GM12878 (cell line): Measurements from ENCODE around the gene PTPRN2. TPM values are rescaled to one million over a fixed set of nuclear protein-coding genes. Genes with fewer than 3 reads are reported as not detected.

Source experiments
- ATAC-seq: fragments of 200-7000 bp; cut with Tn5 transposase; 3 replicates; pipeline ENCODE4 v1.9.1; 2020; ENCODE audit warnings: mild to moderate bottlenecking, moderate library complexity
- BruUV-seq: library from RNA; stranded (reverse); fragments of 400-500 nt; replicated peaks from 2 replicates; lab custom pipeline; 2021; lab: Mats Ljungman, UMichigan
- CTCF ChIA-PET: fragments of 300-600 bp; sonication (Branson Sonifier 250); formaldehyde crosslinking; extraction: SDS; loops from one replicate; lab custom pipeline; 2021; ENCODE audit warnings: inconsistent platforms; lab: Yijun Ruan, JAX
- POLR2A ChIA-PET: fragments of 350-600 bp; formaldehyde crosslinking; extraction: SDS; loops from one replicate; lab custom pipeline; 2021; ENCODE audit warnings: inconsistent platforms; lab: Charles Lee
- RAD21 ChIA-PET: fragments of 300-600 bp; sonication (Branson Sonifier 250); formaldehyde crosslinking; loops from one replicate; lab custom pipeline; 2023; ENCODE audit warnings: antibody characterized with exemption; ENCODE audit not compliant: unreplicated experiment; lab: Charles Lee
- SMC1A ChIA-PET: fragments of 300-600 bp; sonication (Branson Sonifier 250); formaldehyde crosslinking; loops from one replicate; lab custom pipeline; 2023; ENCODE audit not compliant: unreplicated experiment, uncharacterized antibody; lab: Charles Lee
- DNase-seq: peaks from one replicate; pipeline ENCODE4 v3.0.0-alpha.2; 2011; ENCODE audit warnings: low read depth, low spot score
- FAIRE-seq: peaks from 3 replicates; lab custom pipeline; 2011; peaks lifted over from hg19 to GRCh38; lab: Jason Lieb, UNC
- H2AFZ ChIP-seq: 2 replicates; pipeline ENCODE4 v1.6.0; 2011; ENCODE audit warnings: low read depth, low read length, control low read depth; ENCODE audit not compliant: control insufficient read depth
- H3K27ac ChIP-seq: 2 replicates; pipeline ENCODE4 v1.5.1; 2011; ENCODE audit warnings: control low read depth; ENCODE audit not compliant: control insufficient read depth, insufficient read depth
- H3K27me3 ChIP-seq, 2 experiments: replicated peaks in 1 of 2; 2 replicates each; pipeline versions ENCODE4 v1.6.0 to v1.6.1; 2011; ENCODE audit warnings: low read length in 1 of 2; ENCODE audit not compliant: control insufficient read depth in 2 of 2, insufficient read depth in 2 of 2
- H3K36me3 ChIP-seq, 2 experiments: 2 replicates each; pipeline ENCODE4 v1.5.1; 2011; ENCODE audit warnings: low read length in 1 of 2; ENCODE audit not compliant: control insufficient read depth in 2 of 2, insufficient read depth in 2 of 2
- H3K4me1 ChIP-seq: 2 replicates; pipeline ENCODE4 v1.6.1; 2011; ENCODE audit warnings: mild to moderate bottlenecking, low read length, moderate library complexity, mixed read lengths; ENCODE audit not compliant: control insufficient read depth, insufficient read depth
- H3K4me2 ChIP-seq: 2 replicates; pipeline ENCODE4 v1.6.0; 2011; ENCODE audit warnings: control low read depth; ENCODE audit not compliant: control insufficient read depth, insufficient read depth
- H3K4me3 ChIP-seq: fragments of 200-600 bp; sonication (generic); 2 replicates; pipeline ENCODE4 v1.5.1; 2016
- H3K79me2 ChIP-seq: 2 replicates; pipeline ENCODE4 v1.6.0; 2011; ENCODE audit warnings: low read length; ENCODE audit not compliant: control insufficient read depth, insufficient read depth
- H3K9ac ChIP-seq: 2 replicates; pipeline ENCODE4 v1.8.0; 2011; ENCODE audit warnings: low read length, control low read depth, mixed read lengths; ENCODE audit not compliant: control insufficient read depth, insufficient read depth
- H3K9me3 ChIP-seq: replicated peaks from 3 replicates; pipeline ENCODE4 v1.5.1; 2011; ENCODE audit warnings: mild to moderate bottlenecking, low read length; ENCODE audit not compliant: control insufficient read depth, insufficient read depth
- H4K20me1 ChIP-seq: 2 replicates; pipeline ENCODE4 v1.6.0; 2011; ENCODE audit not compliant: control insufficient read depth, insufficient read depth
- BCL11A ChIP-seq: IDR thresholded peaks from 2 replicates; pipeline ENCODE4 v1.6.1; 2011; ENCODE audit warnings: low read depth, low read length
- BCLAF1 ChIP-seq: fragments of 450-650 bp; IDR thresholded peaks from 2 replicates; pipeline ENCODE4 v1.6.1; 2017; ENCODE audit warnings: antibody characterized with exemption, mild to moderate bottlenecking, moderate library complexity
- CBX3 ChIP-seq: fragments of 200-600 bp; sonication (generic); IDR thresholded peaks from 2 replicates; pipeline ENCODE4 v1.6.1; 2016; ENCODE audit warnings: low read depth, borderline replicate concordance
- CTCF ChIP-seq, 3 experiments: IDR thresholded peaks in 2 of 3; conservative IDR thresholded peaks in 1 of 3; 2 replicates each; pipeline ENCODE4 v1.5.1; 2011; ENCODE audit warnings: low read depth in 3 of 3, low read length in 3 of 3, mild to moderate bottlenecking in 3 of 3, control low read depth in 2 of 3, moderate library complexity in 2 of 3, inconsistent platforms in 1 of 3, mixed read lengths in 1 of 3; ENCODE audit not compliant: control insufficient read depth in 2 of 3, insufficient read depth in 1 of 3; ENCODE audit errors: extremely low read depth in 1 of 3
- ESRRA ChIP-seq: IDR thresholded peaks from 2 replicates; pipeline ENCODE4 v1.6.1; 2012; ENCODE audit warnings: mild to moderate bottlenecking, low read length, improper control_type of control experiment
- HDAC2 ChIP-seq: fragments of 200-600 bp; sonication (generic); IDR thresholded peaks from 2 replicates; pipeline ENCODE4 v1.6.1; 2017
- HSF1 ChIP-seq: fragments of 150-350 bp; IDR thresholded peaks from 2 replicates; pipeline ENCODE4 v1.6.1; 2014; ENCODE audit warnings: mild to moderate bottlenecking, low read depth, low read length
- MEF2B ChIP-seq: fragments of 450-650 bp; IDR thresholded peaks from 2 replicates; pipeline ENCODE4 v1.6.1; 2018; ENCODE audit warnings: mild to moderate bottlenecking, moderate library complexity; ENCODE audit not compliant: partially characterized antibody, poor library complexity, severe bottlenecking
- SIX5 ChIP-seq: IDR thresholded peaks from 2 replicates; pipeline ENCODE4 v1.6.1; 2011; ENCODE audit warnings: mild to moderate bottlenecking, low read depth, low read length, moderate library complexity; ENCODE audit not compliant: severe bottlenecking
- SMC3 ChIP-seq: IDR thresholded peaks from 2 replicates; pipeline ENCODE4 v1.6.1; 2011; ENCODE audit warnings: low read length, improper control_type of control experiment, borderline replicate concordance
- USF1 ChIP-seq: IDR thresholded peaks from 2 replicates; pipeline ENCODE4 v1.6.1; 2011; ENCODE audit warnings: borderline replicate concordance, low read depth, mild to moderate bottlenecking, moderate library complexity, mixed read lengths, low read length; ENCODE audit not compliant: insufficient read depth; ENCODE audit errors: extremely low read length
- ZBTB33 ChIP-seq: fragments of 450-650 bp; IDR thresholded peaks from 2 replicates; pipeline ENCODE4 v1.6.1; 2017; ENCODE audit warnings: mild to moderate bottlenecking
- ZNF207 ChIP-seq: fragments of 450-650 bp; IDR thresholded peaks from 2 replicates; pipeline ENCODE4 v1.6.1; 2014; ENCODE audit warnings: antibody characterized with exemption, mild to moderate bottlenecking, borderline replicate concordance
- ZNF384 ChIP-seq: IDR thresholded peaks from 2 replicates; pipeline ENCODE4 v1.6.1; 2012; ENCODE audit warnings: low read depth, mild to moderate bottlenecking, low read length, improper control_type of control experiment, borderline replicate concordance
- WGBS: methylation state at CpG from one replicate; pipeline ENCODE4 v1.1.6; 2016; ENCODE audit warnings: low lambda C conversion rate; ENCODE audit not compliant: insufficient replicate concordance, insufficient coverage; ENCODE audit errors: missing lambda C conversion rate; 5-methylcytosine and 5-hydroxymethylcytosine counted together
- in situ Hi-C: fragments of 300-500 bp; cut with MboI; formaldehyde crosslinking; loops from 9 replicates; pipeline ENCODE4 v1.14.3; 2018; ENCODE audit warnings: mixed read lengths
- intact Hi-C: fragments of 100-400 bp; cut with micrococcal nuclease; formaldehyde crosslinking; loops from one replicate; pipeline ENCODE4 v1.14.2; 2022; ENCODE audit not compliant: unreplicated experiment
- polyA plus RNA-seq, 11 experiments: library from polyadenylated mRNA; depleted of rRNA in 4 of 11; unstranded in 6 of 11; stranded (reverse) in 5 of 11; fragments of >200 nt; fragmentation: Nextera tagmentation in 4 of 11; fragmentation: Illumina TruSeq in 1 of 11; extraction: Ambion mirVana in 4 of 11; extraction: Trizol in 1 of 11; gene quantifications; 1 replicate in 1 of 11; 2 replicates in 10 of 11; pipeline versions ENCODE4 v1.2.1 to v1.2.3, GENCODE V29; 2011 to 2016; ENCODE audit warnings: inconsistent platforms in 2 of 11, missing spikeins in 2 of 11, low read depth in 1 of 11
- total RNA-seq, 4 experiments: library from RNA; depleted of rRNA in 3 of 4; stranded (reverse); fragments of >200 nt in 3 of 4; fragmentation: Illumina TruSeq in 1 of 4; extraction: Trizol in 1 of 4; gene quantifications; 2 replicates each; pipeline versions ENCODE4 v1.2.1 to v1.2.3, GENCODE V29; 2013 to 2021

PTPRN2 gene
- total and polyA plus RNA-seq, 10 of the 15 experiments (the other 5 are each of a cell fraction or from before 2014, with no cell fraction given) = 5.4 TPM; not detected in 9

DNA sequence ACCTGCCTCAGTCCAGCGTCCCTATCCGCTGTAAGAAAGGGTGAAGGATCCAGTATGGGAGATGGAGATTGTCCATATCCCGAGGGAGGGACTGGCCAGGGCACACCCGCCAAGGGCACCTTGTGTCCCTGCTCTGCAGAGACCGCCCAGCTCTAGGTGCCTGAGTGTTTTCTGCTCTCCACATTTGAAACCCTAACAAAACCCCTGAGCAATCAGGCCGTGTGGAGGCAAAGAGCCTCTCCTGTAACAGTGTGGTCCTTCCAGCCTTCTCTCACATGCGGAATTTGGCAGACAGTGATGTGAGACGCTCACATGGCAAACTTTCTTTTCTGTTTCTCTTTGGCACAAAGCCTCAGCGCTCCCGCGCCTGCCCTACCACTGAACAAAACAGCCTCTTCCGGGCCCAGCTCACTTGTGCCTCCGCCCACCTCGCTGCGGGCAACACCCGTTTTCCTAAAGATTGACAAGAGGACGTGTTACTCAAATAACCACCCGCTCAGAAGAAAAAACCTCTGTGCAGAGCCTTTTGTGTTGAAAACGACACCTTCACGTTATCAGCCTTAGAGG, 736.0 kb downstream of the PTPRN2 start:
- no peak for ATAC-seq
- no peaks in the 10 kb centered on the region for H3K36me3 ChIP-seq
- H3K79me2 ChIP-seq = no peaks in the 10 kb centered on the region
- WGBS = 29% methylated on average over 20 of the region's 20 CpGs
- ChIA-PET SMC1A (no interaction called here), RAD21 (no interaction called here), CTCF (no interaction called here), POLR2A (no interaction called here)
- no peak for FAIRE-seq
- peaks cover 2% of the 10 kb centered on the region; the same call in 1 of the 3 replicates for H3K9me3 ChIP-seq
- intact Hi-C loops = no loop called here
- H3K4me1 ChIP-seq = no peaks in the 10 kb centered on the region
- no peaks in the 10 kb centered on the region for H3K27me3 ChIP-seq
- in situ Hi-C loops = no loop called here
- no peaks in the 10 kb centered on the region for H4K20me1 ChIP-seq
- no TSS peak for BruUV-seq
- no peak overlapping the region for H3K27ac ChIP-seq
- no peak overlapping the region for H2AFZ ChIP-seq
- H3K4me2 ChIP-seq = no peak overlapping the region
- no peak overlapping the region for H3K9ac ChIP-seq
- no peak for DNase-seq
- H3K4me3 ChIP-seq = no peak overlapping the region
- no peak for TF ChIP-seq BCL11A
- no peak for TF ChIP-seq ESRRA
- TF ChIP-seq USF1 = no peak
- no peak for TF ChIP-seq BCLAF1
- TF ChIP-seq ZBTB33 = no peak
- TF ChIP-seq HDAC2 = no peak
- no peak for TF ChIP-seq ZNF207
- no peak for TF ChIP-seq ZNF384
- no peak for TF ChIP-seq HSF1
- no peak for TF ChIP-seq MEF2B
- no peak for TF ChIP-seq SIX5
- TF ChIP-seq CTCF (IDR thresholded peaks at IDR 0.05 in 2 of 3, conservative IDR thresholded peaks at IDR 0.05 in 1 of 3; ENCODE audit: control insufficient read depth in 2 of 3, extremely low read depth in 1 of 3, insufficient read depth in 1 of 3, low read depth in 3 of 3, low read length in 3 of 3) = no peak
- TF ChIP-seq SMC3 = no peak
- no peak for TF ChIP-seq CBX3
